ENCODE measurements around the gene BTF3.

DNA sequence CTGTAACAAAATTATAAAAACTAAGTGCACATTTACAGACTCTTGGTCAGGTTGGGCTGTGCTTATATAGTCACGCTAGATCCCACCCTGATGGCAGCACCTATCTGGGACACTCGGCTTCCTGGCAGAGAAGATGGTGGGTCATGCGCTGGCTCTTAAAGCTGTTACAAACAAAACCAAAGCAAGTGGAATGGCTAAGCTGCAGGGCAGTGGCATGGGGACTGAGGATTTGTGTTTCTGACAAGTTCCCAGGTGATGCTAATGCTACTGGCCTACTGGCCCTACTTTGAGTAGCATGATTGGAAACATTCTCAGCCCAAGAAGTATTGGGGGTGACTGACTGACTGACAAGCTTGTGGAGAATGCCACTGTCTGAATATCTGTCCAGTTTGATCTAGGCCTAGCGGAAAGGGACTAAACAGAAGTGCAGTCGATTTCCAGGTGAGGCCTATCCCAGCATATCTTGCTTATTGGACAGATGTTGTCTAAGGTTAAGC is 8.3 kb downstream of the BTF3 start:
- no peak for TF ChIP-seq CTCF (IDR thresholded peaks at IDR 0.05)
- no peak for TF ChIP-seq EP300 (IDR thresholded peaks at IDR 0.05)
- no peak for TF ChIP-seq POLR2A (IDR thresholded peaks at IDR 0.05)
- TF ChIP-seq POLR2AphosphoS5 (IDR thresholded peaks at IDR 0.05) = no peak
